B cell (primary cell): ENCODE results near the gene MTCL1.

Experiments used
- EZH2 ChIP-seq: IDR thresholded peaks from 2 replicates; pipeline ENCODE4 v1.6.1; 2012; ENCODE audit warnings: borderline replicate concordance, low read depth, mild to moderate bottlenecking, moderate library complexity, low read length; ENCODE audit not compliant: insufficient read depth, poor library complexity, severe bottlenecking
- TF ChIP-seq, protein P1 (sequence below): fragments of 200-600 bp; IDR thresholded peaks from one replicate; pipeline ENCODE4 v1.8.0; 2022; ENCODE audit warnings: antibody characterized with exemption, mild to moderate bottlenecking

DNA sequence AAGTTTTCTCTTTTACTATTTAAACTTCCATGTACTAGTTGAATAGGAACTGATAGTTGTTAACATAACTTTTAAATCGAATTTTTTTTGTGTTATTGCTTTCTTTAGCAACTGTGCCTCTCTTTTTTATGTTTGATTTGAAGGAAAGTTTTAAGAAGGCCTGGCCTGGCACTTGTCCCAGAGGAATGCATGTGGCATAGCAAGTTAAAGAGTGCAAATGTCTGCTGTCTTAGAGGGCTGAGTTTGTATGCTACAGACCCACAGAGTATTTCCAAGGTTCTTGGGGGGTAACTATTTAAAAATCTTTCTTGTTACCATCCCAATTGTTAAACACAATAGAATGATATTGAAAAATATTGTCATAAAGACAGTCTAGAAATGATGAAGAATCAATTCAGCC is 47.0 kb downstream of the MTCL1 start:
- TF ChIP-seq, protein P1, sequence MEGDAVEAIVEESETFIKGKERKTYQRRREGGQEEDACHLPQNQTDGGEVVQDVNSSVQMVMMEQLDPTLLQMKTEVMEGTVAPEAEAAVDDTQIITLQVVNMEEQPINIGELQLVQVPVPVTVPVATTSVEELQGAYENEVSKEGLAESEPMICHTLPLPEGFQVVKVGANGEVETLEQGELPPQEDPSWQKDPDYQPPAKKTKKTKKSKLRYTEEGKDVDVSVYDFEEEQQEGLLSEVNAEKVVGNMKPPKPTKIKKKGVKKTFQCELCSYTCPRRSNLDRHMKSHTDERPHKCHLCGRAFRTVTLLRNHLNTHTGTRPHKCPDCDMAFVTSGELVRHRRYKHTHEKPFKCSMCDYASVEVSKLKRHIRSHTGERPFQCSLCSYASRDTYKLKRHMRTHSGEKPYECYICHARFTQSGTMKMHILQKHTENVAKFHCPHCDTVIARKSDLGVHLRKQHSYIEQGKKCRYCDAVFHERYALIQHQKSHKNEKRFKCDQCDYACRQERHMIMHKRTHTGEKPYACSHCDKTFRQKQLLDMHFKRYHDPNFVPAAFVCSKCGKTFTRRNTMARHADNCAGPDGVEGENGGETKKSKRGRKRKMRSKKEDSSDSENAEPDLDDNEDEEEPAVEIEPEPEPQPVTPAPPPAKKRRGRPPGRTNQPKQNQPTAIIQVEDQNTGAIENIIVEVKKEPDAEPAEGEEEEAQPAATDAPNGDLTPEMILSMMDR: no peak
- no peak for TF ChIP-seq EZH2
